SK-N-SH (cell line): ENCODE measurements around the gene PER1. TPM values are rescaled to one million over a fixed set of nuclear protein-coding genes. Genes with fewer than 3 reads are reported as not detected.

Source experiments
- CTCF ChIA-PET: fragments of 300-600, 350-600 bp; formaldehyde crosslinking; extraction: SDS; loops from one replicate; lab custom pipeline; 2021; lab: Yijun Ruan, JAX
- POLR2A ChIA-PET: fragments of 350-600 bp; sonication (Branson Sonifier 250); formaldehyde crosslinking; extraction: SDS; loops from one replicate; lab custom pipeline; 2020; ENCODE audit warnings: antibody characterized with exemption, inconsistent platforms; lab: Yijun Ruan, JAX
- DNase-seq: peaks from one replicate; pipeline ENCODE4 v3.0.0; 2012
- H2AFZ ChIP-seq: fragments of 200-600 bp; sonication (generic); 2 replicates; pipeline ENCODE4 v1.8.1; 2016; ENCODE audit warnings: antibody characterized with exemption, mild to moderate bottlenecking, low read depth
- H3F3A ChIP-seq: fragments of 200-600 bp; sonication (generic); replicated peaks from 2 replicates; pipeline ENCODE3; 2016; ENCODE audit warnings: antibody characterized with exemption, mild to moderate bottlenecking; ENCODE audit not compliant: insufficient read depth
- H3K27ac ChIP-seq, 2 experiments: fragments of 200-500 bp in 1 of 2; fragments of 200-600 bp in 1 of 2; sonication (Bioruptor generic) in 1 of 2; sonication (generic), shearing (Covaris generic) in 1 of 2; 2 replicates each; pipeline versions ENCODE4 v1.5.1 to v1.6.1; 2014 to 2016; ENCODE audit warnings: low read depth in 2 of 2, inconsistent platforms in 1 of 2, low read length in 1 of 2, mild to moderate bottlenecking in 1 of 2, mixed read lengths in 1 of 2
- H3K27me3 ChIP-seq: fragments of 200-600 bp; sonication (generic), shearing (Covaris generic); 2 replicates; pipeline ENCODE4 v1.6.1; 2016; ENCODE audit warnings: mixed run types; ENCODE audit not compliant: insufficient read depth
- H3K36me3 ChIP-seq, 2 experiments: fragments of 200-500 bp in 1 of 2; fragments of 200-600 bp in 1 of 2; sonication (Bioruptor generic) in 1 of 2; sonication (generic) in 1 of 2; replicated peaks in 1 of 2; 2 replicates each; pipeline versions ENCODE3 to v1.5.1; 2014 to 2016; ENCODE audit warnings: low read length in 1 of 2, mild to moderate bottlenecking in 1 of 2; ENCODE audit not compliant: insufficient read depth in 2 of 2, control insufficient read depth in 1 of 2
- H3K4me1 ChIP-seq, 2 experiments: fragments of 200-500 bp in 1 of 2; fragments of 200-600 bp in 1 of 2; sonication (Bioruptor generic) in 1 of 2; sonication (generic), shearing (Covaris generic) in 1 of 2; 2 replicates each; pipeline versions ENCODE4 v1.5.1 to v1.6.1; 2014 to 2016; ENCODE audit warnings: low read depth in 1 of 2, low read length in 1 of 2, mixed run types in 1 of 2; ENCODE audit not compliant: insufficient read depth in 2 of 2, control insufficient read depth in 1 of 2
- H3K4me2 ChIP-seq: fragments of 200-600 bp; sonication (generic), shearing (Covaris generic); 2 replicates; pipeline ENCODE4 v1.6.1; 2017; ENCODE audit warnings: mixed run types
- H3K4me3 ChIP-seq, 2 experiments: fragments of 200-500 bp in 1 of 2; fragments of 200-600 bp in 1 of 2; sonication (Bioruptor generic) in 1 of 2; sonication (generic), shearing (Covaris generic) in 1 of 2; 2 replicates each; pipeline versions ENCODE4 v1.5.1 to v1.8.1; 2014 to 2016; ENCODE audit warnings: low read depth in 2 of 2, inconsistent platforms in 1 of 2, low read length in 1 of 2, mild to moderate bottlenecking in 1 of 2, mixed read lengths in 1 of 2, moderate library complexity in 1 of 2
- H3K79me2 ChIP-seq: fragments of 200-600 bp; sonication (generic); 2 replicates; pipeline ENCODE4 v1.8.1; 2017; ENCODE audit warnings: mild to moderate bottlenecking; ENCODE audit not compliant: insufficient read depth
- H3K9ac ChIP-seq: fragments of 200-600 bp; sonication (generic); 2 replicates; pipeline ENCODE4 v1.6.1; 2017; ENCODE audit warnings: mixed run types
- H3K9me2 ChIP-seq: fragments of 200-600 bp; sonication (generic); 2 replicates; pipeline ENCODE4 v1.6.1; 2017; ENCODE audit warnings: mixed run types
- H3K9me3 ChIP-seq: fragments of 200-600 bp; sonication (generic); 2 replicates; pipeline ENCODE4 v1.6.1; 2017; ENCODE audit warnings: mixed run types, mild to moderate bottlenecking, moderate library complexity
- H4K20me1 ChIP-seq: fragments of 200-600 bp; sonication (generic); 2 replicates; pipeline ENCODE4 v1.6.1; 2017; ENCODE audit warnings: mild to moderate bottlenecking, mixed run types; ENCODE audit not compliant: insufficient read depth
- EZH2phosphoT487 ChIP-seq: fragments of 200-600 bp; sonication (generic); IDR thresholded peaks from 2 replicates; pipeline ENCODE4 v1.6.1; 2017; ENCODE audit warnings: low read depth, mixed run types, mild to moderate bottlenecking, antibody characterized with exemption, moderate library complexity, borderline replicate concordance
- FOSL2 ChIP-seq: IDR thresholded peaks from 2 replicates; pipeline ENCODE4 v1.4.0; 2012; ENCODE audit warnings: low read depth, mild to moderate bottlenecking, moderate library complexity, borderline replicate concordance
- GABPA ChIP-seq: IDR thresholded peaks from 2 replicates; pipeline ENCODE4 v1.4.0; 2012; ENCODE audit warnings: low read depth, mild to moderate bottlenecking
- GATA2 ChIP-seq: sonication (generic); formaldehyde crosslinking; IDR thresholded peaks from 2 replicates; pipeline ENCODE4 v1.5.0; 2020; ENCODE audit warnings: mild to moderate bottlenecking, missing genetic modification reagents
- JUND ChIP-seq: IDR thresholded peaks from 2 replicates; pipeline ENCODE4 v1.4.0; 2012
- MEF2A ChIP-seq: IDR thresholded peaks from 2 replicates; pipeline ENCODE4 v1.4.0; 2012; ENCODE audit warnings: low read depth, borderline replicate concordance
- NFIC ChIP-seq: IDR thresholded peaks from 2 replicates; pipeline ENCODE4 v1.4.0; 2012; ENCODE audit warnings: borderline replicate concordance
- PBX3 ChIP-seq: IDR thresholded peaks from 2 replicates; pipeline ENCODE4; 2012
- POLR2AphosphoS5 ChIP-seq: IDR thresholded peaks from 2 replicates; pipeline ENCODE4 v1.6.1; 2012; ENCODE audit warnings: low read depth, low read length
- RAD21 ChIP-seq: IDR thresholded peaks from 2 replicates; pipeline ENCODE4 v1.6.1; 2012; ENCODE audit warnings: mild to moderate bottlenecking, low read length
- RCOR1 ChIP-seq: fragments of 150-350 bp; IDR thresholded peaks from 2 replicates; pipeline ENCODE4 v1.6.1; 2017; ENCODE audit warnings: antibody characterized with exemption, low read length
- RFX5 ChIP-seq: IDR thresholded peaks from 2 replicates; pipeline ENCODE4 v1.6.1; 2012; ENCODE audit warnings: mild to moderate bottlenecking, improper control_type of control experiment, low read length
- SIN3A ChIP-seq: IDR thresholded peaks from 2 replicates; pipeline ENCODE4 v1.6.1; 2012; ENCODE audit warnings: low read depth, mild to moderate bottlenecking, low read length, moderate library complexity, borderline replicate concordance
- SMC3 ChIP-seq: IDR thresholded peaks from 2 replicates; pipeline ENCODE4 v1.6.1; 2012; ENCODE audit warnings: low read depth, low read length, improper control_type of control experiment
- TAF1 ChIP-seq: IDR thresholded peaks from 2 replicates; pipeline ENCODE4 v1.6.1; 2012; ENCODE audit warnings: low read depth, mild to moderate bottlenecking, low read length, moderate library complexity, borderline replicate concordance
- TCF12 ChIP-seq: IDR thresholded peaks from 2 replicates; pipeline ENCODE4 v1.4.0; 2012
- TEAD4 ChIP-seq: IDR thresholded peaks from 2 replicates; pipeline ENCODE4 v1.4.0; 2012; ENCODE audit warnings: mild to moderate bottlenecking, borderline replicate concordance; ENCODE audit not compliant: insufficient read depth
- ZBTB33 ChIP-seq: IDR thresholded peaks from 2 replicates; pipeline ENCODE4 v1.4.0; 2012; ENCODE audit warnings: low read depth, borderline replicate concordance
- WGBS: methylation state at CpG from one replicate; pipeline ENCODE4 v1.1.6; 2017; ENCODE audit warnings: low lambda C conversion rate; 5-methylcytosine and 5-hydroxymethylcytosine counted together
- polyA plus RNA-seq, 3 experiments: library from polyadenylated mRNA; depleted of rRNA; stranded (reverse); fragments of >200 nt; gene quantifications; 2 replicates each; pipeline ENCODE4 v1.2.3, GENCODE V29; 2012
- TF ChIP-seq, protein P1 (sequence below): IDR thresholded peaks from 2 replicates; pipeline ENCODE4 v1.6.1; 2012; ENCODE audit warnings: mild to moderate bottlenecking, low read depth, low read length, moderate library complexity
- TF ChIP-seq, protein P2 (sequence below): fragments of 150-350 bp; IDR thresholded peaks from 2 replicates; pipeline ENCODE4 v1.6.1; 2017; ENCODE audit warnings: antibody characterized with exemption, low read length, low read depth, borderline replicate concordance

PER1 gene
- polyA plus RNA-seq, 1 of the 3 experiments (the other 2 are of a cell fraction), result 56.8 TPM

DNA sequence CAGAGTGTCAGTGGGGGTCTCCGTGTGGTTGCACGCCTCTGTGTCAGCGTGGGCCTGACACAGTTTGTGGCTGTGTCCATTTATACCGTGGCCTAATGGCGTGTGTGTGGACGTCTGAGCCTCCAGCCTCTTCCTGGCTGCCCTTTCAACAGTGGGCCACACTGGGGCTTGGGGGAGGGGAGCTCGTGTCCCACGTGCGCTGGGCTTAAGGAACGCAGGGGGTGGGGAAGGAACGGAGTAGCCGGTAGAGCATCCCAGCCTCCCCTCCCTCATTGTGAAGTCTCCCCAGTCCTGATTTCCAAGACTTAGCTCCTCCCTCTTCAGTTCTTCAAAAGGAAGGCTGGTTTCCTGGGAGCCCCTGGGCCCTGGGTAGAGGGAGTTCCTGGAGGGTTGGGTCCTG is 18.8 kb downstream of the PER1 start:
- CTCF ChIA-PET, result interaction anchor here (0.8 to 9.5 kb wide), 4 partner anchors 14 to 60 kb away, joined by 3 to 98 read pairs (median 8); partner anchors contain the start of gene VAMP2
- POLR2A ChIA-PET, result no interaction called here

More for the DNA sequence above, 18.8 kb downstream of the PER1 start:
- WGBS, result 92% methylated on average over 11 of the region's 12 CpGs
- DNase-seq, result no peak
- no peaks in the 10 kb centered on the region for H3K36me3 ChIP-seq
- H3K9ac ChIP-seq, result no peak overlapping the region
- H3K9me2 ChIP-seq, result no peaks in the 10 kb centered on the region
- no peak overlapping the region for H2AFZ ChIP-seq
- peaks cover 0 to 5% of the 10 kb centered on the region in 2 experiments; a peak in 1 of 4 replicates for H3K4me1 ChIP-seq
- no peaks in the 10 kb centered on the region; the same call in 1 of the 2 replicates for H3K27me3 ChIP-seq
- no peaks in the 10 kb centered on the region for H4K20me1 ChIP-seq
- H3K4me3 ChIP-seq, result no peak overlapping the region
- H3K27ac ChIP-seq, result no peak overlapping the region
- H3K4me2 ChIP-seq, result no peak overlapping the region
- no peak for TF ChIP-seq TEAD4
- no peak for TF ChIP-seq GABPA
- TF ChIP-seq TCF12, result no peak
- no peak for TF ChIP-seq JUND
- no peak for TF ChIP-seq TAF1
- no peak for TF ChIP-seq NFIC
- no peak for TF ChIP-seq POLR2AphosphoS5
- TF ChIP-seq ZBTB33, result no peak
- TF ChIP-seq, protein P1, sequence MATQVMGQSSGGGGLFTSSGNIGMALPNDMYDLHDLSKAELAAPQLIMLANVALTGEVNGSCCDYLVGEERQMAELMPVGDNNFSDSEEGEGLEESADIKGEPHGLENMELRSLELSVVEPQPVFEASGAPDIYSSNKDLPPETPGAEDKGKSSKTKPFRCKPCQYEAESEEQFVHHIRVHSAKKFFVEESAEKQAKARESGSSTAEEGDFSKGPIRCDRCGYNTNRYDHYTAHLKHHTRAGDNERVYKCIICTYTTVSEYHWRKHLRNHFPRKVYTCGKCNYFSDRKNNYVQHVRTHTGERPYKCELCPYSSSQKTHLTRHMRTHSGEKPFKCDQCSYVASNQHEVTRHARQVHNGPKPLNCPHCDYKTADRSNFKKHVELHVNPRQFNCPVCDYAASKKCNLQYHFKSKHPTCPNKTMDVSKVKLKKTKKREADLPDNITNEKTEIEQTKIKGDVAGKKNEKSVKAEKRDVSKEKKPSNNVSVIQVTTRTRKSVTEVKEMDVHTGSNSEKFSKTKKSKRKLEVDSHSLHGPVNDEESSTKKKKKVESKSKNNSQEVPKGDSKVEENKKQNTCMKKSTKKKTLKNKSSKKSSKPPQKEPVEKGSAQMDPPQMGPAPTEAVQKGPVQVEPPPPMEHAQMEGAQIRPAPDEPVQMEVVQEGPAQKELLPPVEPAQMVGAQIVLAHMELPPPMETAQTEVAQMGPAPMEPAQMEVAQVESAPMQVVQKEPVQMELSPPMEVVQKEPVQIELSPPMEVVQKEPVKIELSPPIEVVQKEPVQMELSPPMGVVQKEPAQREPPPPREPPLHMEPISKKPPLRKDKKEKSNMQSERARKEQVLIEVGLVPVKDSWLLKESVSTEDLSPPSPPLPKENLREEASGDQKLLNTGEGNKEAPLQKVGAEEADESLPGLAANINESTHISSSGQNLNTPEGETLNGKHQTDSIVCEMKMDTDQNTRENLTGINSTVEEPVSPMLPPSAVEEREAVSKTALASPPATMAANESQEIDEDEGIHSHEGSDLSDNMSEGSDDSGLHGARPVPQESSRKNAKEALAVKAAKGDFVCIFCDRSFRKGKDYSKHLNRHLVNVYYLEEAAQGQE, result no peak
- TF ChIP-seq MEF2A, result no peak
- no peak for TF ChIP-seq SMC3
- TF ChIP-seq RCOR1, result no peak
- no peak for TF ChIP-seq SIN3A
- TF ChIP-seq, protein P2, sequence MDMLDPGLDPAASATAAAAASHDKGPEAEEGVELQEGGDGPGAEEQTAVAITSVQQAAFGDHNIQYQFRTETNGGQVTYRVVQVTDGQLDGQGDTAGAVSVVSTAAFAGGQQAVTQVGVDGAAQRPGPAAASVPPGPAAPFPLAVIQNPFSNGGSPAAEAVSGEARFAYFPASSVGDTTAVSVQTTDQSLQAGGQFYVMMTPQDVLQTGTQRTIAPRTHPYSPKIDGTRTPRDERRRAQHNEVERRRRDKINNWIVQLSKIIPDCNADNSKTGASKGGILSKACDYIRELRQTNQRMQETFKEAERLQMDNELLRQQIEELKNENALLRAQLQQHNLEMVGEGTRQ, result no peak
- TF ChIP-seq FOSL2, result no peak
- TF ChIP-seq RAD21, result no peak
- no peak for TF ChIP-seq EZH2phosphoT487
- TF ChIP-seq GATA2 (CRISPR knock-in tag), result no peak
- TF ChIP-seq PBX3, result no peak
- no peak for TF ChIP-seq RFX5
- H3K9me3 ChIP-seq, result no peaks in the 10 kb centered on the region
- H3K79me2 ChIP-seq, result no peaks in the 10 kb centered on the region
- peaks cover 22% of the 10 kb centered on the region for H3F3A ChIP-seq
